Astrocyte (in vitro differentiated cells and primary cell): ENCODE results near the gene DDX39A. TPM values are rescaled to one million over a fixed set of nuclear protein-coding genes. Genes with fewer than 3 reads are reported as not detected.
"Not testable (repeated sequence)": the region's sequence is repeated elsewhere in the genome, so short reads cannot be mapped to it uniquely, and the experiment has no call there.

Experiments used
- DNase-seq: peaks from one replicate; pipeline ENCODE4 v3.0.0-alpha.2; 2010; ENCODE audit warnings: low read depth
- FAIRE-seq: peaks from 2 replicates; lab custom pipeline; 2011; peaks lifted over from hg19 to GRCh38; lab: Jason Lieb, UNC
- H2AFZ ChIP-seq: 2 replicates; pipeline ENCODE4 v1.6.0; 2012; ENCODE audit warnings: low read depth, low read length, inconsistent platforms
- H3K27ac ChIP-seq: 2 replicates; pipeline ENCODE4 v1.5.1; 2011; ENCODE audit warnings: low read depth, low read length, inconsistent platforms
- H3K27me3 ChIP-seq: 2 replicates; pipeline ENCODE4 v1.6.0; 2011; ENCODE audit warnings: low read length, inconsistent platforms; ENCODE audit not compliant: insufficient read depth
- H3K36me3 ChIP-seq: 2 replicates; pipeline ENCODE4 v1.5.1; 2011; ENCODE audit warnings: low read length, inconsistent platforms; ENCODE audit not compliant: insufficient read depth
- H3K4me1 ChIP-seq: 2 replicates; pipeline ENCODE4 v1.5.1; 2011; ENCODE audit warnings: low read length, inconsistent platforms; ENCODE audit not compliant: insufficient read depth
- H3K4me2 ChIP-seq: 2 replicates; pipeline ENCODE4 v1.6.0; 2012; ENCODE audit warnings: low read length, inconsistent platforms
- H3K4me3 ChIP-seq: 2 replicates; pipeline ENCODE4 v1.5.1; 2011; ENCODE audit warnings: low read depth, mild to moderate bottlenecking, low read length, inconsistent platforms; ENCODE audit not compliant: insufficient read depth
- H3K79me2 ChIP-seq: 2 replicates; pipeline ENCODE4 v1.6.0; 2012; ENCODE audit warnings: mild to moderate bottlenecking, low read length, inconsistent platforms; ENCODE audit not compliant: insufficient read depth
- H3K9ac ChIP-seq: 2 replicates; pipeline ENCODE4 v1.6.0; 2012; ENCODE audit warnings: mild to moderate bottlenecking, low read length, inconsistent platforms
- H3K9me3 ChIP-seq: 2 replicates; pipeline ENCODE4 v1.5.1; 2012; ENCODE audit warnings: low read depth, mild to moderate bottlenecking, low read length, inconsistent platforms; ENCODE audit not compliant: insufficient read depth
- H4K20me1 ChIP-seq: 2 replicates; pipeline ENCODE4 v1.6.0; 2012; ENCODE audit warnings: low read length, inconsistent platforms; ENCODE audit not compliant: insufficient read depth
- H3K27ac Mint-ChIP-seq: one replicate; pipeline ENCODE4 v1.8.0; 2021; ENCODE audit warnings: mild to moderate bottlenecking, mixed read lengths; ENCODE audit not compliant: unreplicated experiment
- H3K27me3 Mint-ChIP-seq: one replicate; pipeline ENCODE4 v1.8.0; 2021; ENCODE audit warnings: low read depth, mixed read lengths; ENCODE audit not compliant: unreplicated experiment
- H3K36me3 Mint-ChIP-seq: one replicate; pipeline ENCODE4 v1.8.0; 2021; ENCODE audit warnings: low read depth, mixed read lengths; ENCODE audit not compliant: unreplicated experiment
- H3K4me1 Mint-ChIP-seq: one replicate; pipeline ENCODE4 v1.8.0; 2021; ENCODE audit warnings: low read depth, mixed read lengths; ENCODE audit not compliant: unreplicated experiment
- H3K4me3 Mint-ChIP-seq: one replicate; pipeline ENCODE4 v1.8.0; 2021; ENCODE audit warnings: mild to moderate bottlenecking, moderate library complexity, mixed read lengths; ENCODE audit not compliant: unreplicated experiment
- H3K9me3 Mint-ChIP-seq: one replicate; pipeline ENCODE4 v1.8.0; 2021; ENCODE audit warnings: mild to moderate bottlenecking, mixed read lengths; ENCODE audit not compliant: unreplicated experiment
- CTCF ChIP-seq: IDR thresholded peaks from 2 replicates; pipeline ENCODE4 v1.5.1; 2011; ENCODE audit warnings: low read depth, mild to moderate bottlenecking, inconsistent platforms, low read length, moderate library complexity; ENCODE audit not compliant: insufficient read depth
- EZH2 ChIP-seq: IDR thresholded peaks from 2 replicates; pipeline ENCODE4 v1.6.1; 2012; ENCODE audit warnings: mild to moderate bottlenecking, low read length, inconsistent platforms; ENCODE audit not compliant: insufficient read depth
- total RNA-seq: library from RNA; stranded (reverse); gene quantifications from 2 replicates; pipeline ENCODE4 v1.2.1, GENCODE V29; 2021

Gene DDX39A
- total RNA-seq, 1 donor from 2014 or later = 54.9 TPM

- Histone ChIP-seq H3K4me3 (no peak overlapping the region), H3K4me1 (no peaks in the 10 kb centered on the region), H3K9ac (no peak overlapping the region), H3K36me3 (no peaks in the 10 kb centered on the region), H3K27ac (no peak overlapping the region), H3K79me2 (no peaks in the 10 kb centered on the region), H3K4me2 (no peak overlapping the region), H3K9me3 (no peaks in the 10 kb centered on the region), H3K27me3 (no peaks in the 10 kb centered on the region), H4K20me1 (no peaks in the 10 kb centered on the region), H2AFZ (no peak overlapping the region)
- Mint-ChIP-seq H3K4me3 (no peak overlapping the region), H3K9me3 (no peaks in the 10 kb centered on the region), H3K27me3 (no peaks in the 10 kb centered on the region), H3K36me3 (peaks cover 7% of the 10 kb centered on the region), H3K27ac (no peak overlapping the region), H3K4me1 (no peaks in the 10 kb centered on the region)
- FAIRE-seq = no peak
- DNase-seq = no peak
- TF ChIP-seq EZH2 (no peak), CTCF (no peak)
Observed at GRCh38 chr19:14463747-14464146, 44.6 kb upstream of the DDX39A start.

GRCh38 chr19:14462401-14462800, 43.3 kb upstream of the DDX39A start:
- DNase-seq, H3K79me2 ChIP-seq, H2AFZ ChIP-seq, H3K9me3 Mint-ChIP-seq, H3K36me3 ChIP-seq, H3K27ac Mint-ChIP-seq, H4K20me1 ChIP-seq, H3K27me3 ChIP-seq, H3K4me3 Mint-ChIP-seq, H3K4me2 ChIP-seq, H3K4me1 Mint-ChIP-seq, H3K36me3 Mint-ChIP-seq, H3K9me3 ChIP-seq, H3K4me1 ChIP-seq, H3K27ac ChIP-seq, H3K27me3 Mint-ChIP-seq, H3K9ac ChIP-seq, H3K4me3 ChIP-seq, FAIRE-seq: not testable (repeated sequence)

- H3K36me3 ChIP-seq = no peaks in the 10 kb centered on the region
- no peak for FAIRE-seq
- H3K4me2 ChIP-seq = no peak overlapping the region
- H3K9me3 Mint-ChIP-seq = no peaks in the 10 kb centered on the region
- H3K4me1 ChIP-seq = no peaks in the 10 kb centered on the region
- no peaks in the 10 kb centered on the region for H3K27me3 Mint-ChIP-seq
- no peak for TF ChIP-seq EZH2
- no peak for TF ChIP-seq CTCF
- H3K4me1 Mint-ChIP-seq = no peaks in the 10 kb centered on the region
- H3K4me3 ChIP-seq = no peak overlapping the region
- H3K36me3 Mint-ChIP-seq = peaks cover 5% of the 10 kb centered on the region
- H4K20me1 ChIP-seq = no peaks in the 10 kb centered on the region
- no peaks in the 10 kb centered on the region for H3K27me3 ChIP-seq
- H3K9ac ChIP-seq = no peak overlapping the region
- no peak for DNase-seq
- H3K27ac ChIP-seq = no peak overlapping the region
- H3K4me3 Mint-ChIP-seq = no peak overlapping the region
- H3K9me3 ChIP-seq = no peaks in the 10 kb centered on the region
- no peak overlapping the region for H2AFZ ChIP-seq
- H3K79me2 ChIP-seq = no peaks in the 10 kb centered on the region
- H3K27ac Mint-ChIP-seq = no peak overlapping the region
Observed at GRCh38 chr19:14460935-14461334, 41.8 kb upstream of the DDX39A start.
